OCI-LY7 (cell line): Measurements from ENCODE around the gene GNPDA1. TPM values are rescaled to one million over a fixed set of nuclear protein-coding genes. Genes with fewer than 3 reads are reported as not detected.

Experiments used
- BruUV-seq: library from RNA; stranded (reverse); fragments of 400-500 nt; replicated peaks from 2 replicates; lab custom pipeline; 2021; lab: Mats Ljungman, UMichigan
- CTCF ChIA-PET: fragments of 300-600 bp; sonication (Branson Sonifier 250); formaldehyde crosslinking; loops from one replicate; lab custom pipeline; 2022; ENCODE audit warnings: antibody characterized with exemption; ENCODE audit not compliant: unreplicated experiment; lab: Charles Lee
- POLR2A ChIA-PET: fragments of 300-600 bp; sonication (Branson Sonifier 250); formaldehyde crosslinking; loops from one replicate; lab custom pipeline; 2022; ENCODE audit warnings: antibody characterized with exemption; lab: Charles Lee
- DNase-seq: peaks from one replicate; pipeline ENCODE4 v3.0.0-alpha.2; 2015; ENCODE audit warnings: low spot score
- H2AFZ ChIP-seq: fragments of 200-600 bp; sonication (generic), shearing (Covaris generic); 2 replicates; pipeline ENCODE4 v1.6.1; 2014; ENCODE audit warnings: mild to moderate bottlenecking, antibody characterized with exemption, low read length, moderate library complexity
- H3K27ac ChIP-seq: fragments of 200-600 bp; sonication (generic); 2 replicates; pipeline ENCODE4 v1.5.1; 2014; ENCODE audit warnings: mixed run types, low read depth, mild to moderate bottlenecking, moderate library complexity, low read length, inconsistent platforms; ENCODE audit not compliant: poor library complexity, severe bottlenecking
- H3K36me3 ChIP-seq: fragments of 200-600 bp; sonication (generic); 2 replicates; pipeline ENCODE4 v1.6.1; 2014; ENCODE audit warnings: mild to moderate bottlenecking, antibody characterized with exemption, low read length, moderate library complexity, mixed read lengths; ENCODE audit not compliant: insufficient read depth
- H3K4me1 ChIP-seq: fragments of 200-600 bp; sonication (generic); 2 replicates; pipeline ENCODE4 v1.5.1; 2014; ENCODE audit warnings: mild to moderate bottlenecking, low read length; ENCODE audit not compliant: insufficient read depth, poor library complexity, severe bottlenecking
- H3K4me2 ChIP-seq: fragments of 200-600 bp; sonication (generic); 2 replicates; pipeline ENCODE4 v1.6.1; 2014; ENCODE audit warnings: mild to moderate bottlenecking, low read length
- H3K4me3 ChIP-seq: fragments of 200-600 bp; sonication (generic); 2 replicates; pipeline ENCODE4 v1.5.1; 2014; ENCODE audit warnings: mild to moderate bottlenecking, low read depth, low read length; ENCODE audit not compliant: poor library complexity, severe bottlenecking
- H3K79me2 ChIP-seq: fragments of 200-600 bp; sonication (generic); 2 replicates; pipeline ENCODE4 v1.6.1; 2016; ENCODE audit warnings: low read depth, mild to moderate bottlenecking, low read length, moderate library complexity, mixed read lengths; ENCODE audit not compliant: insufficient read depth
- H3K9me2 ChIP-seq: fragments of 200-600 bp; sonication (generic); 2 replicates; pipeline ENCODE4 v1.6.1; 2016; ENCODE audit warnings: mild to moderate bottlenecking, low read length, mixed read lengths; ENCODE audit not compliant: insufficient read depth
- H3K9me3 ChIP-seq: fragments of 200-600 bp; sonication (generic); 2 replicates; pipeline ENCODE4 v1.6.1; 2014; ENCODE audit warnings: mild to moderate bottlenecking, mixed run types, low read length, mixed read lengths
- H4K20me1 ChIP-seq: fragments of 200-600 bp; sonication (generic); 2 replicates; pipeline ENCODE4 v1.6.1; 2014; ENCODE audit warnings: mild to moderate bottlenecking, antibody characterized with exemption, low read length, moderate library complexity, mixed read lengths; ENCODE audit not compliant: insufficient read depth
- EZH2phosphoT487 ChIP-seq: fragments of 200-600 bp; sonication (generic); IDR thresholded peaks from 2 replicates; pipeline ENCODE4 v1.6.1; 2018; ENCODE audit warnings: low read depth, borderline replicate concordance, mild to moderate bottlenecking, mixed run types, antibody characterized with exemption, low read length, moderate library complexity, mixed read lengths
- intact Hi-C: fragments of 100-400 bp; cut with micrococcal nuclease; formaldehyde crosslinking; loops from one replicate; pipeline ENCODE4 v1.10.0; 2022; ENCODE audit not compliant: unreplicated experiment
- total RNA-seq, 2 experiments: library from RNA; depleted of rRNA in 1 of 2; stranded (reverse); fragments of >200 nt in 1 of 2; shearing (Covaris generic) in 1 of 2; gene quantifications; 2 replicates each; pipeline ENCODE4 v1.2.3, GENCODE V29; 2014 to 2022
- TF ChIP-seq, protein P1 (sequence below): fragments of 200-600 bp; sonication (generic); conservative IDR thresholded peaks from 2 replicates; pipeline ENCODE4 v1.5.1; 2014; ENCODE audit warnings: mild to moderate bottlenecking, antibody characterized with exemption, low read length, moderate library complexity, mixed read lengths

The GNPDA1 gene
- total RNA-seq, 2 experiments from 2014 or later, result 20.2 to 23.1 TPM

DNA sequence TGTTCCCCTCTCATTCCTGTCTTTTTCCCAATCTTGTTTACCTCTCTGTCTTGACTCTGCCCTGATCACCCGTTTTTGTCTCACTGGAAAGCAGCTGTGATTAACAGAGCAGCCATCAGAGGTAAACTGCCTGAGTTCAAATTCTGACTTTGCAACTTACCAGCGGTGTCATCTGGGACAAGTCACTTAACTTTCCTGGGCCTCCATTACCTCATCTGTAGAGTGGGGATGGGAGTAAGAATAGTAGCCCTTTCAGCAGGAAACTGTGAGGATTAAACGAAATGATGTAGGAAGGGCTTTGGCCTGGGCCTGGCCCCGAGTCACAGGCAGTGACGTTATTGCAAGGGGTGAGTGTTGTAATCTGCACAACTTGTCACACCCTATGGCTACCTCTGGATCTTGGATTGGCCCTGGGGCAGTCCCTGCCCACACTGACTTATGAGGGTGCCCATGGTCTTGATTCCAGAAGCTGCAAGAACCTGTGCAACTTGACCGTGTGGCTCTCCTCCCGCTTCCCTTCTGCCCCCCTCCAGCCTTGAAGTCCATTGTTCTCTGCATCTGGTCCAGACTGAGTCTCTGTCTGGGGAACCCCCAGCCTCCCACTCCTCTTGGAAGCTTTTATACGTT, 54.2 kb downstream of the GNPDA1 start:
- Histone ChIP-seq H3K4me2 (peak overlapping the region; percentile 16; the same call in 1 of the 2 replicates), H3K4me1 (peaks cover 51% of the 10 kb centered on the region), H3K27ac (no peak overlapping the region), H3K36me3 (no peaks in the 10 kb centered on the region), H4K20me1 (no peaks in the 10 kb centered on the region), H3K9me2 (no peaks in the 10 kb centered on the region), H3K79me2 (no peaks in the 10 kb centered on the region), H2AFZ (peak overlapping the region; percentile 70; the same call in 1 of the 2 replicates), H3K9me3 (no peaks in the 10 kb centered on the region), H3K4me3 (no peak overlapping the region)
- intact Hi-C loops, result no loop called here
- POLR2A ChIA-PET, result interaction anchor here (1.1 kb wide), 1 partner anchor 42 kb away, joined by 4 read pairs; no protein-coding TSS in a partner anchor
- DNase-seq, result no peak
- no TSS peak for BruUV-seq
- CTCF ChIA-PET, result interaction anchor here (1.1 kb wide), 1 partner anchor 35 kb away, joined by 3 read pairs; the partner anchor contains the start of gene DELE1
- TF ChIP-seq, protein P1, sequence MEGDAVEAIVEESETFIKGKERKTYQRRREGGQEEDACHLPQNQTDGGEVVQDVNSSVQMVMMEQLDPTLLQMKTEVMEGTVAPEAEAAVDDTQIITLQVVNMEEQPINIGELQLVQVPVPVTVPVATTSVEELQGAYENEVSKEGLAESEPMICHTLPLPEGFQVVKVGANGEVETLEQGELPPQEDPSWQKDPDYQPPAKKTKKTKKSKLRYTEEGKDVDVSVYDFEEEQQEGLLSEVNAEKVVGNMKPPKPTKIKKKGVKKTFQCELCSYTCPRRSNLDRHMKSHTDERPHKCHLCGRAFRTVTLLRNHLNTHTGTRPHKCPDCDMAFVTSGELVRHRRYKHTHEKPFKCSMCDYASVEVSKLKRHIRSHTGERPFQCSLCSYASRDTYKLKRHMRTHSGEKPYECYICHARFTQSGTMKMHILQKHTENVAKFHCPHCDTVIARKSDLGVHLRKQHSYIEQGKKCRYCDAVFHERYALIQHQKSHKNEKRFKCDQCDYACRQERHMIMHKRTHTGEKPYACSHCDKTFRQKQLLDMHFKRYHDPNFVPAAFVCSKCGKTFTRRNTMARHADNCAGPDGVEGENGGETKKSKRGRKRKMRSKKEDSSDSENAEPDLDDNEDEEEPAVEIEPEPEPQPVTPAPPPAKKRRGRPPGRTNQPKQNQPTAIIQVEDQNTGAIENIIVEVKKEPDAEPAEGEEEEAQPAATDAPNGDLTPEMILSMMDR, result no peak
- no peak for TF ChIP-seq EZH2phosphoT487

DNA sequence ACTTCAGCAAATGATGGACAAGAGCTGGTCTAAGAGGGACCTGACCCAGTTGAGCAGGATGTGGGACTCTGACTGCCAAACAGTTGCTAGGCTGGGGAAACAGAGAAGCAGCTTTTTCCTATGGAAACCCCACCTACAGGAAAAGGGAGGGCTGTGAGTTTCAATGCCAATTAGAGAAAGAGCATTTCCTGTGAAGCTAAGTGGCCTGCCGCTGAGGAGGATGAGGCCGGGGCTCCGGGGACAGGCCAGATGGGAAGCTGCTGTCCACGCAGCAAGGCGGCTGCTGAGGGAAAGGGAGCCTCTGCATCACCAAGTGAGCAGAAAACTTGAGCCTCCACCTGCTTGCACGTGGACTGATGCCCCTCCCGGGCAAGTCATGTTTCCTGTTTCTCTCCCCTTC, 54.7 kb downstream of the GNPDA1 start, which contains the start of gene PCDH12:
Gene PCDH12 (minus strand): TSS at position 90 of the 400 bp plus-strand sequence. CDS start 351 bp downstream, outside the sequence.
- Histone ChIP-seq H4K20me1 (no peaks in the 10 kb centered on the region), H3K9me2 (no peaks in the 10 kb centered on the region), H3K4me1 (peaks cover 50% of the 10 kb centered on the region), H3K4me2 (peak within 1 kb of the TSS; percentile 16; the same call in 1 of the 2 replicates), H3K9me3 (no peaks in the 10 kb centered on the region), H3K79me2 (no peaks in the 10 kb centered on the region), H3K36me3 (no peaks in the 10 kb centered on the region), H2AFZ (peak within 1 kb of the TSS; percentile 70; the same call in 1 of the 2 replicates), H3K27ac (no peak within 1 kb of the TSS), H3K4me3 (no peak within 1 kb of the TSS)
- peak; percentile 24 for DNase-seq
- intact Hi-C loops, result no loop called here
- ChIA-PET CTCF (no interaction called here), POLR2A (interaction anchor here (1.1 kb wide), 1 partner anchor 42 kb away, joined by 4 read pairs; no protein-coding TSS in a partner anchor)
- BruUV-seq, result no TSS peak
- TF ChIP-seq EZH2phosphoT487, result no peak
- TF ChIP-seq, protein P1, result no peak
